Measurements from ENCODE around the gene CRACR2B.
A peak's percentile ranks its signal among the peaks of the same experiment; 100 is the strongest.

The CRACR2B gene

GRCh38 chr11:794013-794765 lies 33.5 kb upstream of the CRACR2B start:
- H3K79me2 ChIP-seq (ENCODE audit: control insufficient read depth, low read length), result peaks cover 25% of the 10 kb centered on the region
- peaks cover 17% of the 10 kb centered on the region; the same call in 1 of the 2 replicates for H3K36me3 ChIP-seq (ENCODE audit: control insufficient read depth, low read length)
- peaks cover 37% of the 10 kb centered on the region for H3K4me1 ChIP-seq (ENCODE audit: control insufficient read depth, low read length)
- H4K20me1 ChIP-seq (ENCODE audit: control insufficient read depth, insufficient read depth, low read depth, low read length), result peaks cover 4% of the 10 kb centered on the region; the same call in 1 of the 2 replicates
- no peaks in the 10 kb centered on the region for H3K27me3 ChIP-seq (ENCODE audit: control insufficient read depth, low read length)
- H3K4me3 ChIP-seq (ENCODE audit: low read length), result no peak overlapping the region
- no peaks in the 10 kb centered on the region for H3K9me2 ChIP-seq (replicated peaks; ENCODE audit: control insufficient read depth, low read length)
- no peak overlapping the region for H3K27ac ChIP-seq (ENCODE audit: low read depth, low read length)
- no peak for TF ChIP-seq EZH2phosphoT487 (IDR thresholded peaks at IDR 0.05; ENCODE audit: borderline replicate concordance, low read length)
- TF ChIP-seq, protein P1, sequence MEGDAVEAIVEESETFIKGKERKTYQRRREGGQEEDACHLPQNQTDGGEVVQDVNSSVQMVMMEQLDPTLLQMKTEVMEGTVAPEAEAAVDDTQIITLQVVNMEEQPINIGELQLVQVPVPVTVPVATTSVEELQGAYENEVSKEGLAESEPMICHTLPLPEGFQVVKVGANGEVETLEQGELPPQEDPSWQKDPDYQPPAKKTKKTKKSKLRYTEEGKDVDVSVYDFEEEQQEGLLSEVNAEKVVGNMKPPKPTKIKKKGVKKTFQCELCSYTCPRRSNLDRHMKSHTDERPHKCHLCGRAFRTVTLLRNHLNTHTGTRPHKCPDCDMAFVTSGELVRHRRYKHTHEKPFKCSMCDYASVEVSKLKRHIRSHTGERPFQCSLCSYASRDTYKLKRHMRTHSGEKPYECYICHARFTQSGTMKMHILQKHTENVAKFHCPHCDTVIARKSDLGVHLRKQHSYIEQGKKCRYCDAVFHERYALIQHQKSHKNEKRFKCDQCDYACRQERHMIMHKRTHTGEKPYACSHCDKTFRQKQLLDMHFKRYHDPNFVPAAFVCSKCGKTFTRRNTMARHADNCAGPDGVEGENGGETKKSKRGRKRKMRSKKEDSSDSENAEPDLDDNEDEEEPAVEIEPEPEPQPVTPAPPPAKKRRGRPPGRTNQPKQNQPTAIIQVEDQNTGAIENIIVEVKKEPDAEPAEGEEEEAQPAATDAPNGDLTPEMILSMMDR (IDR thresholded peaks at IDR 0.05; ENCODE audit: low read depth, low read length, poor library complexity, severe bottlenecking), result no peak
- H3K9me3 ChIP-seq (ENCODE audit: control insufficient read depth, insufficient read depth, low read length), result no peaks in the 10 kb centered on the region
- H3K4me2 ChIP-seq (ENCODE audit: low read length), result no peak overlapping the region; the same call in 1 of the 2 replicates
- H3F3A ChIP-seq (ENCODE audit: control insufficient read depth, insufficient read depth), result peaks cover 15% of the 10 kb centered on the region; the same call in 1 of the 2 replicates

DNA sequence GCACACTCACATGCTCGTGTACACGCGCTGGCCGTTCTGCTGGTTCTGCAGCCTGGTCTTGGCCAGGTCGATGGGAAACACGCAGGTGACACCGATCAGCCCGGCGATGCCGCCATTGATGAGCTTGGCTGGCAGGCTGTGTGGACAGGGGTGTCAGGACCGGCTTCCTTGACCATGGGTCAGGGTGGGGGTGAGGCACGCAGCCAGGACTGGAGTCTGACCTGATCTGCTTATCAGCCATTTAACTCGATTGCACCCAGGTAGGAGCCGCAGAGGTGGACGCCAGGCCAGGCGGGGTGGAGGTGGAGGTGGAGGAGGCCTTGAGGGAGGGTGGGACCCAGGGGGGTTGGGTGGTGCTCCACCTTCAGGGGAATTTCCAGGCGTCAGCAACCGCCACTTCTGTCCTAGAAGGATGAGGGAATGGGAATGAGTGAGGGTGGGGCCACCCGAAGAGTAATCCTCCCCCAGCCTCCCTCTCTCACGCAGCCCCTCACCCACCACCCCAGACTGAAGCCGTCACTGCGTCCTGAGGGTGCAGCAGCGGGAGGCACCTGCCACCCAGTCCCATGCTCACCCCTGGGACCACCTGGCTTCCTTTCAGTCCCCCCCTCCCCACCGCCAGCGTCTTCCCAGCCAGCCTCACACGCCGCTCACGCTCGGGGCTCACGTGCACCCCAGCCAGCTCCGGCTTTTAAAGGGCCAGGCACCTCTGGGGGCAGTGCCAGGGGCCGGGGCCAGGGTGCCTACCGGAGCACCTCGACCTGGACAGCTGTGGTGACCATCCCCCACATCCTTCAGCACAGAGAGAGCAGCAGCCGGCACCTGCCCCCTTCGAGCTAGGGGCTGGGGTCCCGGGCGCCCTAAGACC lies 32.7 kb upstream of the CRACR2B start:
- H3K9me3 ChIP-seq (ENCODE audit: control insufficient read depth, insufficient read depth, low read length), result no peaks in the 10 kb centered on the region
- H3F3A ChIP-seq (ENCODE audit: control insufficient read depth, insufficient read depth), result peaks cover 15% of the 10 kb centered on the region; the same call in 1 of the 2 replicates
- H3K36me3 ChIP-seq (ENCODE audit: control insufficient read depth, low read length), result peaks cover 25% of the 10 kb centered on the region; the same call in 1 of the 2 replicates
- H3K27me3 ChIP-seq (ENCODE audit: control insufficient read depth, low read length), result no peaks in the 10 kb centered on the region
- H3K4me3 ChIP-seq (ENCODE audit: low read length), result peak overlapping the region; percentile 93
- no peak overlapping the region for H3K27ac ChIP-seq (ENCODE audit: low read depth, low read length)
- peak overlapping the region; percentile 97 for H3K4me2 ChIP-seq (ENCODE audit: low read length)
- peaks cover 4% of the 10 kb centered on the region; the same call in 1 of the 2 replicates for H4K20me1 ChIP-seq (ENCODE audit: control insufficient read depth, insufficient read depth, low read depth, low read length)
- H3K9me2 ChIP-seq (replicated peaks; ENCODE audit: control insufficient read depth, low read length), result no peaks in the 10 kb centered on the region
- peaks cover 25% of the 10 kb centered on the region for H3K79me2 ChIP-seq (ENCODE audit: control insufficient read depth, low read length)
- peaks cover 33% of the 10 kb centered on the region for H3K4me1 ChIP-seq (ENCODE audit: control insufficient read depth, low read length)
- no peak for TF ChIP-seq EZH2phosphoT487 (IDR thresholded peaks at IDR 0.05; ENCODE audit: borderline replicate concordance, low read length)
- TF ChIP-seq, protein P1 (IDR thresholded peaks at IDR 0.05; ENCODE audit: low read depth, low read length, poor library complexity, severe bottlenecking), result no peak

DNA sequence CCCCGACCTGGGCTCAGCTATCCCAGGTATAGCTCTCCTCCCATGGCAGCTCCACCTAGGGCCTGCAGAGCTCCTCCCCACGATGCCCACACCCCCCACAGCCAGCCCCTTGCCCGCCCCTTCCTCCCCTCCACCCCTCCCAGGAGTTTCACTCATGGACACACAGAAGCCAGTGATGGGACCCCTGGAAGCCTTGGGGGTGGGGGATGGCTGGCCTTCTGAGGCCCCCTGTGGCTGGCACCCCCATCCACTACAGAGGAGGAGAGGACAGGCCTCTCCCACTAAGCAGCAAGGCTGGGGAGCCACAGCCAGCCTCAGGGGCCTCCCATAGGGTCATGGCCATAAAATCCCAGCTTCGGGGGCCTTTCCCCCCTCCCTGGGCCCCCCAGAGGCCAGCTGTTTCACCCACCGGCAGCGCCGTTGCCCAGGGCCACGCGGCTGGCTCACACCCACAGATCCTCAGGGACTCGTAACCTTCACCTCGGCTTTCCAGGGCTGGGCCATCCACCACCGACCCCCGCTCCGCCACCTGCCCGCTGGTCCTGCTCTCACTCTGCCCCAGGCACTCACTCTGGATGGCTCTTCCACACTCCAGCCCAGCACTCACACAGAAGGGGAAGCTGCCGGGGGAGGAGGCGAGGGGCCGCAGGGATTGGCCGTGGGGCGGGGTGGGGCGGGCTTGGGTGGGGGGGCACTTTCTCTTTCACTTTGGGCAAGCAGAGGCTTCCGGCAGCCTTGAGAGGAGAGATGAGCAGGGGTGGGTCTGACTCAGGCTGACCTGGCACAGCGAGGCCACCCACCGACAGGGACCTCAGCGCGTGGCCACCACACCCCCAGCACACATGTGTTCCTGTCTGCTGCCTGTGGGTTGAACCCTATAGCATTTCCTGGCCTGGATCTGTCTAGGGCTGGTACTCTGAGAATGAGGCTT lies 31.8 kb upstream of the CRACR2B start:
- Histone ChIP-seq H3F3A (ENCODE audit: control insufficient read depth, insufficient read depth) (peaks cover 12% of the 10 kb centered on the region; the same call in 1 of the 2 replicates), H3K4me1 (ENCODE audit: control insufficient read depth, low read length) (peaks cover 33% of the 10 kb centered on the region), H3K36me3 (ENCODE audit: control insufficient read depth, low read length) (peaks cover 34% of the 10 kb centered on the region)

More for the DNA sequence above, 31.8 kb upstream of the CRACR2B start:
- Histone ChIP-seq H3K27ac (ENCODE audit: low read depth, low read length) (peak overlapping the region; percentile 80), H3K9me3 (ENCODE audit: control insufficient read depth, insufficient read depth, low read length) (no peaks in the 10 kb centered on the region), H3K4me3 (ENCODE audit: low read length) (peak overlapping the region; percentile 93), H3K79me2 (ENCODE audit: control insufficient read depth, low read length) (peaks cover 25% of the 10 kb centered on the region), H4K20me1 (ENCODE audit: control insufficient read depth, insufficient read depth, low read depth, low read length) (peaks cover 4% of the 10 kb centered on the region; the same call in 1 of the 2 replicates), H3K27me3 (ENCODE audit: control insufficient read depth, low read length) (no peaks in the 10 kb centered on the region), H3K4me2 (ENCODE audit: low read length) (peak overlapping the region; percentile 97), H3K9me2 (replicated peaks; ENCODE audit: control insufficient read depth, low read length) (no peaks in the 10 kb centered on the region)
- no peak for TF ChIP-seq EZH2phosphoT487 (IDR thresholded peaks at IDR 0.05; ENCODE audit: borderline replicate concordance, low read length)
- TF ChIP-seq, protein P1 (IDR thresholded peaks at IDR 0.05; ENCODE audit: low read depth, low read length, poor library complexity, severe bottlenecking), result no peak

Data from DOHH2 (cell line).